Liver (tissue), 9 donors: ENCODE results near the gene CNIH2. TPM values are rescaled to one million over a fixed set of nuclear protein-coding genes. Genes with fewer than 3 reads are reported as not detected.

Experiments
- DNase-seq: peaks from one replicate; pipeline ENCODE4 v3.0.0-alpha.2; 2017; ENCODE audit warnings: low spot score
- H3K27ac ChIP-seq, 2 donors: one replicate each; pipeline ENCODE4 v1.7.0; 2013; ENCODE audit warnings: inconsistent platforms in 2 of 2, low read length in 2 of 2, control low read depth in 1 of 2, low read depth in 1 of 2, mild to moderate bottlenecking in 1 of 2
- H3K27me3 ChIP-seq, 4 donors: one replicate each; pipeline versions ENCODE4 v1.6.1 to v1.7.0; 2013; ENCODE audit warnings: low read length in 3 of 4, inconsistent platforms in 1 of 4, mild to moderate bottlenecking in 1 of 4, moderate library complexity in 1 of 4; ENCODE audit not compliant: control insufficient read depth in 4 of 4, insufficient read depth in 4 of 4
- H3K36me3 ChIP-seq, 4 donors: one replicate each; pipeline versions ENCODE4 v1.6.1 to v1.7.0; 2013; ENCODE audit warnings: low read length in 3 of 4, mild to moderate bottlenecking in 3 of 4, low read depth in 1 of 4, moderate library complexity in 1 of 4; ENCODE audit not compliant: control insufficient read depth in 4 of 4, insufficient read depth in 3 of 4
- H3K4me1 ChIP-seq, 4 donors: one replicate each; pipeline versions ENCODE4 v1.6.1 to v1.7.0; 2013; ENCODE audit warnings: low read length in 3 of 4, mild to moderate bottlenecking in 3 of 4, moderate library complexity in 1 of 4; ENCODE audit not compliant: control insufficient read depth in 4 of 4, insufficient read depth in 4 of 4
- H3K4me3 ChIP-seq, 3 donors: one replicate each; pipeline versions ENCODE4 v1.6.1 to v1.7.0; 2013; ENCODE audit warnings: low read length in 3 of 3, control low read depth in 1 of 3, low read depth in 1 of 3, mild to moderate bottlenecking in 1 of 3
- H3K9ac ChIP-seq, 2 donors: one replicate each; pipeline ENCODE4 v1.7.0; 2013; ENCODE audit warnings: low read length in 2 of 2, mild to moderate bottlenecking in 2 of 2, moderate library complexity in 2 of 2, control low read depth in 1 of 2, low read depth in 1 of 2
- H3K9me3 ChIP-seq, 4 donors: one replicate each; pipeline versions ENCODE4 v1.6.1 to v1.7.0; 2013; ENCODE audit warnings: low read length in 3 of 4; ENCODE audit not compliant: control insufficient read depth in 4 of 4
- EGR1 ChIP-seq, 2 donors: IDR thresholded peaks; 2 replicates each; pipeline ENCODE4 v1.6.1; 2016 to 2018; ENCODE audit warnings: antibody characterized with exemption in 2 of 2, low read depth in 2 of 2
- FOXA1 ChIP-seq: IDR thresholded peaks from 2 replicates; pipeline ENCODE4 v1.6.1; 2016; ENCODE audit warnings: antibody characterized with exemption
- FOXA2 ChIP-seq: IDR thresholded peaks from 2 replicates; pipeline ENCODE4 v1.6.1; 2016; ENCODE audit warnings: antibody characterized with exemption
- NR2F2 ChIP-seq: IDR thresholded peaks from 2 replicates; pipeline ENCODE4 v1.6.1; 2016; ENCODE audit warnings: antibody characterized with exemption
- TAF1 ChIP-seq: conservative IDR thresholded peaks from 2 replicates; pipeline ENCODE4 v1.6.1; 2016; ENCODE audit warnings: antibody characterized with exemption, mild to moderate bottlenecking
- WGBS: extraction: QIAGEN DNeasy Blood & Tissue Kit; methylation state at CpG from one replicate; pipeline ENCODE4 v1.1.7; 2013; 5-methylcytosine and 5-hydroxymethylcytosine counted together
- polyA plus RNA-seq, 2 donors: library from polyadenylated mRNA; stranded (reverse) in 1 of 2; unstranded in 1 of 2; fragments of 200-250 nt in 1 of 2; fragments of >200 nt in 1 of 2; fragmentation: Nextera tagmentation in 1 of 2; extraction: Ambion mirVana in 1 of 2; gene quantifications; one replicate each; pipeline versions ENCODE4 v1.2.1 to v1.2.3, GENCODE V29; 2013 to 2015
- total RNA-seq, 2 donors: library from RNA; depleted of rRNA; stranded (reverse); fragments of >200 nt; gene quantifications; one replicate each; pipeline ENCODE4 v1.2.3, GENCODE V29; 2014
- TF ChIP-seq, protein P1 (sequence below): IDR thresholded peaks from 2 replicates; pipeline ENCODE4 v1.6.1; 2016; ENCODE audit warnings: antibody characterized with exemption
- TF ChIP-seq, protein P2 (sequence below): IDR thresholded peaks from 2 replicates; pipeline ENCODE4 v1.6.1; 2016; ENCODE audit warnings: antibody characterized with exemption
- TF ChIP-seq, protein P3 (sequence below): IDR thresholded peaks from 2 replicates; pipeline ENCODE4 v1.6.1; 2016; ENCODE audit warnings: antibody characterized with exemption
- TF ChIP-seq, protein P4 (sequence below): fragments of 150-350 bp; IDR thresholded peaks from 2 replicates; pipeline ENCODE4 v1.5.1; 2017; ENCODE audit warnings: improper control_type of control experiment, low read depth, low read length; ENCODE audit not compliant: missing input control
- TF ChIP-seq, protein P5 (sequence below): IDR thresholded peaks from 2 replicates; pipeline ENCODE4 v1.6.1; 2016; ENCODE audit warnings: antibody characterized with exemption, mild to moderate bottlenecking
- donor health status: healthy.
- donor health status: healthy.
- donor health status: healthy.
- donor health status: healthy.
- donor health status: healthy.

CNIH2 gene
- total and polyA plus RNA-seq, 4 donors, result 0.07 TPM; not detected in 3

DNA sequence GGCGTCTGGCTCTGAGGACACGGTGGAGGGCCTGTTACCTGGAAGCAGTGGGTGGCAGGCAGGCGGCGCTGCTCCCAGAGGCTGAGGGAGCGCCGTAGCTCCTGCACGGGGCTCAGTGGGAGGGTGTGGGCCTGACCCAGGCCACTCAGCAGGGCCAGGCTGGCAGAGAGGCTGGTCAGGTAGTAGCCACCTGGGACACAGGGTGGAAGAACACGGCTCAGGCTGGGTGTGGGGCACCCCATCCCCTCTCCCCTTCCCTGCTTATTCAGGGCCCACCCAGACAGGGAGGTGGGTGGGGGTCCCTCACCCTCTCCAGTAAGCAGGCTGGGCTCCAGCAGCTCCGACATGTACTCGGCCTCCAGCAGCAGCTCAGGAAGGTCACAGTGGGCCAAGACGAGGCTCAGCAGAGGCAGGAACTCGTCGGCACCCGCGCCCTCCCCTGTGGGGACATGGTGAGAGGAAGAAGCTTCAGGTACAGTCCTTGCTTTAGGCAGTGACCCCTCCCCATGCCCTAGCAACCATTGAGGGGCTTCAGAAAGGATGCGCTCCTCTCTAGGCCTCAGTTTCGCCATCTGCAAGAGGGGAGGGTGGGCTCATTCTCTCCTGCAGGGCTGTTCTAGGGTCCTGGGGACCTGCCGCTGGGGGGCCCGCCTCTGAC lies 55.4 kb downstream of the CNIH2 start:
- Histone ChIP-seq H3K27ac (no peak overlapping the region), H3K4me3 (no peak overlapping the region), H3K4me1 (peaks cover 4 to 20% (median 12%) of the 10 kb centered on the region in 4 donors), H3K9me3 (no peaks in the 10 kb centered on the region), H3K9ac (no peak overlapping the region), H3K27me3 (no peaks in the 10 kb centered on the region), H3K36me3 (peaks cover 0 to 6% (median 1%) of the 10 kb centered on the region in 4 donors)
- TF ChIP-seq TAF1 (no peak), FOXA1 (no peak), NR2F2 (no peak), EGR1 (IDR thresholded peaks at IDR 0.05; ENCODE audit: low read depth in 2 of 2) (no peak), FOXA2 (no peak)
- TF ChIP-seq, protein P1, sequence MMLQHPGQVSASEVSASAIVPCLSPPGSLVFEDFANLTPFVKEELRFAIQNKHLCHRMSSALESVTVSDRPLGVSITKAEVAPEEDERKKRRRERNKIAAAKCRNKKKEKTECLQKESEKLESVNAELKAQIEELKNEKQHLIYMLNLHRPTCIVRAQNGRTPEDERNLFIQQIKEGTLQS, result no peak
- TF ChIP-seq, protein P2, sequence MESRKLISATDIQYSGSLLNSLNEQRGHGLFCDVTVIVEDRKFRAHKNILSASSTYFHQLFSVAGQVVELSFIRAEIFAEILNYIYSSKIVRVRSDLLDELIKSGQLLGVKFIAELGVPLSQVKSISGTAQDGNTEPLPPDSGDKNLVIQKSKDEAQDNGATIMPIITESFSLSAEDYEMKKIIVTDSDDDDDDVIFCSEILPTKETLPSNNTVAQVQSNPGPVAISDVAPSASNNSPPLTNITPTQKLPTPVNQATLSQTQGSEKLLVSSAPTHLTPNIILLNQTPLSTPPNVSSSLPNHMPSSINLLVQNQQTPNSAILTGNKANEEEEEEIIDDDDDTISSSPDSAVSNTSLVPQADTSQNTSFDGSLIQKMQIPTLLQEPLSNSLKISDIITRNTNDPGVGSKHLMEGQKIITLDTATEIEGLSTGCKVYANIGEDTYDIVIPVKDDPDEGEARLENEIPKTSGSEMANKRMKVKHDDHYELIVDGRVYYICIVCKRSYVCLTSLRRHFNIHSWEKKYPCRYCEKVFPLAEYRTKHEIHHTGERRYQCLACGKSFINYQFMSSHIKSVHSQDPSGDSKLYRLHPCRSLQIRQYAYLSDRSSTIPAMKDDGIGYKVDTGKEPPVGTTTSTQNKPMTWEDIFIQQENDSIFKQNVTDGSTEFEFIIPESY, result no peak
- TF ChIP-seq, protein P3, sequence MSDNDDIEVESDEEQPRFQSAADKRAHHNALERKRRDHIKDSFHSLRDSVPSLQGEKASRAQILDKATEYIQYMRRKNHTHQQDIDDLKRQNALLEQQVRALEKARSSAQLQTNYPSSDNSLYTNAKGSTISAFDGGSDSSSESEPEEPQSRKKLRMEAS, result no peak
- TF ChIP-seq, protein P4, sequence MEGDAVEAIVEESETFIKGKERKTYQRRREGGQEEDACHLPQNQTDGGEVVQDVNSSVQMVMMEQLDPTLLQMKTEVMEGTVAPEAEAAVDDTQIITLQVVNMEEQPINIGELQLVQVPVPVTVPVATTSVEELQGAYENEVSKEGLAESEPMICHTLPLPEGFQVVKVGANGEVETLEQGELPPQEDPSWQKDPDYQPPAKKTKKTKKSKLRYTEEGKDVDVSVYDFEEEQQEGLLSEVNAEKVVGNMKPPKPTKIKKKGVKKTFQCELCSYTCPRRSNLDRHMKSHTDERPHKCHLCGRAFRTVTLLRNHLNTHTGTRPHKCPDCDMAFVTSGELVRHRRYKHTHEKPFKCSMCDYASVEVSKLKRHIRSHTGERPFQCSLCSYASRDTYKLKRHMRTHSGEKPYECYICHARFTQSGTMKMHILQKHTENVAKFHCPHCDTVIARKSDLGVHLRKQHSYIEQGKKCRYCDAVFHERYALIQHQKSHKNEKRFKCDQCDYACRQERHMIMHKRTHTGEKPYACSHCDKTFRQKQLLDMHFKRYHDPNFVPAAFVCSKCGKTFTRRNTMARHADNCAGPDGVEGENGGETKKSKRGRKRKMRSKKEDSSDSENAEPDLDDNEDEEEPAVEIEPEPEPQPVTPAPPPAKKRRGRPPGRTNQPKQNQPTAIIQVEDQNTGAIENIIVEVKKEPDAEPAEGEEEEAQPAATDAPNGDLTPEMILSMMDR, result no peak
- TF ChIP-seq, protein P5, sequence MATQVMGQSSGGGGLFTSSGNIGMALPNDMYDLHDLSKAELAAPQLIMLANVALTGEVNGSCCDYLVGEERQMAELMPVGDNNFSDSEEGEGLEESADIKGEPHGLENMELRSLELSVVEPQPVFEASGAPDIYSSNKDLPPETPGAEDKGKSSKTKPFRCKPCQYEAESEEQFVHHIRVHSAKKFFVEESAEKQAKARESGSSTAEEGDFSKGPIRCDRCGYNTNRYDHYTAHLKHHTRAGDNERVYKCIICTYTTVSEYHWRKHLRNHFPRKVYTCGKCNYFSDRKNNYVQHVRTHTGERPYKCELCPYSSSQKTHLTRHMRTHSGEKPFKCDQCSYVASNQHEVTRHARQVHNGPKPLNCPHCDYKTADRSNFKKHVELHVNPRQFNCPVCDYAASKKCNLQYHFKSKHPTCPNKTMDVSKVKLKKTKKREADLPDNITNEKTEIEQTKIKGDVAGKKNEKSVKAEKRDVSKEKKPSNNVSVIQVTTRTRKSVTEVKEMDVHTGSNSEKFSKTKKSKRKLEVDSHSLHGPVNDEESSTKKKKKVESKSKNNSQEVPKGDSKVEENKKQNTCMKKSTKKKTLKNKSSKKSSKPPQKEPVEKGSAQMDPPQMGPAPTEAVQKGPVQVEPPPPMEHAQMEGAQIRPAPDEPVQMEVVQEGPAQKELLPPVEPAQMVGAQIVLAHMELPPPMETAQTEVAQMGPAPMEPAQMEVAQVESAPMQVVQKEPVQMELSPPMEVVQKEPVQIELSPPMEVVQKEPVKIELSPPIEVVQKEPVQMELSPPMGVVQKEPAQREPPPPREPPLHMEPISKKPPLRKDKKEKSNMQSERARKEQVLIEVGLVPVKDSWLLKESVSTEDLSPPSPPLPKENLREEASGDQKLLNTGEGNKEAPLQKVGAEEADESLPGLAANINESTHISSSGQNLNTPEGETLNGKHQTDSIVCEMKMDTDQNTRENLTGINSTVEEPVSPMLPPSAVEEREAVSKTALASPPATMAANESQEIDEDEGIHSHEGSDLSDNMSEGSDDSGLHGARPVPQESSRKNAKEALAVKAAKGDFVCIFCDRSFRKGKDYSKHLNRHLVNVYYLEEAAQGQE, result no peak
- WGBS, result 92% methylated on average over 19 of the region's 19 CpGs
- no peak for DNase-seq

Other genes starting within 250 kb of the CNIH2 start
- gene GAL3ST3, start 229.0 kb upstream of the CNIH2 start, total RNA-seq, result not detected
- not detected for gene GAL3ST3, start 229.0 kb upstream of the CNIH2 start, polyA plus RNA-seq
- 10 to 100 TPM; 55.7 to 67.6 TPM for gene SF3B2, start 225.8 kb upstream of the CNIH2 start, total RNA-seq
- gene SF3B2, start 225.8 kb upstream of the CNIH2 start, polyA plus RNA-seq, result 10 to 100 TPM; 50.5 to 58.7 TPM
- gene PACS1, start 207.9 kb upstream of the CNIH2 start, total RNA-seq, result 1 to 10 TPM; 7.1 to 9.1 TPM
- 1 to 10 TPM; 2.7 to 7.6 TPM for gene PACS1, start 207.9 kb upstream of the CNIH2 start, polyA plus RNA-seq
- gene KLC2, start 20.5 kb upstream of the CNIH2 start, total RNA-seq, result 1 to 10 TPM; 2.3 to 5.1 TPM
- 1 to 10 TPM; 1.8 to 4.5 TPM for gene KLC2, start 20.5 kb upstream of the CNIH2 start, polyA plus RNA-seq
- gene RAB1B, start 9.5 kb upstream of the CNIH2 start, total RNA-seq, result 10 to 100 TPM; 40.4 to 43.8 TPM
- 10 to 100 TPM; 58.7 to 83.0 TPM for gene RAB1B, start 9.5 kb upstream of the CNIH2 start, polyA plus RNA-seq
- gene YIF1A, start 11.0 kb downstream of the CNIH2 start, total RNA-seq, result 100 to 1,000 TPM in 1 of 2 donors, 10 to 100 TPM in 1; 93.0 to 115 TPM
- gene YIF1A, start 11.0 kb downstream of the CNIH2 start, polyA plus RNA-seq, result 100 to 1,000 TPM; 118 to 136 TPM
- gene TMEM151A, start 13.7 kb downstream of the CNIH2 start, total RNA-seq, result under 1 TPM in 1 of 2 donors, not detected in 1; 0.05 TPM
- under 1 TPM in 1 of 2 donors, not detected in 1; 0.13 TPM for gene TMEM151A, start 13.7 kb downstream of the CNIH2 start, polyA plus RNA-seq
- gene CD248, start 38.9 kb downstream of the CNIH2 start, total RNA-seq, result 1 to 10 TPM; 1.0 to 3.0 TPM
- gene CD248, start 38.9 kb downstream of the CNIH2 start, polyA plus RNA-seq, result 1 to 10 TPM in 1 of 2 donors, under 1 TPM in 1; 0.64 to 1.5 TPM
- gene RIN1, start 58.3 kb downstream of the CNIH2 start, total RNA-seq, result 1 to 10 TPM in 1 of 2 donors, under 1 TPM in 1; 0.50 to 1.1 TPM
- gene RIN1, start 58.3 kb downstream of the CNIH2 start, polyA plus RNA-seq, result under 1 TPM; 0.11 to 0.55 TPM
- gene BRMS1, start 66.9 kb downstream of the CNIH2 start, total RNA-seq, result 10 to 100 TPM; 12.0 to 20.0 TPM
- 10 to 100 TPM; 20.6 to 24.0 TPM for gene BRMS1, start 66.9 kb downstream of the CNIH2 start, polyA plus RNA-seq
- gene B4GAT1, start 69.5 kb downstream of the CNIH2 start, total RNA-seq, result 10 to 100 TPM; 17.2 to 20.8 TPM
- 10 to 100 TPM; 12.0 to 18.1 TPM for gene B4GAT1, start 69.5 kb downstream of the CNIH2 start, polyA plus RNA-seq
- 1 to 10 TPM; 1.5 to 3.3 TPM for gene SLC29A2, start 93.6 kb downstream of the CNIH2 start, total RNA-seq
- gene SLC29A2, start 93.6 kb downstream of the CNIH2 start, polyA plus RNA-seq, result 1 to 10 TPM; 1.2 to 1.6 TPM
- gene NPAS4, start 142.9 kb downstream of the CNIH2 start, total RNA-seq, result not detected
- gene NPAS4, start 142.9 kb downstream of the CNIH2 start, polyA plus RNA-seq, result under 1 TPM in 1 of 2 donors, not detected in 1; 0.01 TPM
- gene MRPL11, start 160.7 kb downstream of the CNIH2 start, total RNA-seq, result 10 to 100 TPM; 18.0 to 24.7 TPM
- 10 to 100 TPM; 39.9 to 45.6 TPM for gene MRPL11, start 160.7 kb downstream of the CNIH2 start, polyA plus RNA-seq
- gene PELI3, start 188.7 kb downstream of the CNIH2 start, total RNA-seq, result 1 to 10 TPM; 1.9 to 5.4 TPM
- 1 to 10 TPM; 1.7 to 2.4 TPM for gene PELI3, start 188.7 kb downstream of the CNIH2 start, polyA plus RNA-seq
- 10 to 100 TPM; 29.8 to 41.0 TPM for gene DPP3, start 202.3 kb downstream of the CNIH2 start, total RNA-seq
- 10 to 100 TPM; 10.9 to 24.8 TPM for gene DPP3, start 202.3 kb downstream of the CNIH2 start, polyA plus RNA-seq
- 10 to 100 TPM in 1 of 2 donors, 1 to 10 TPM in 1; 9.8 to 18.5 TPM for gene BBS1, start 232.5 kb downstream of the CNIH2 start, total RNA-seq
- 1 to 10 TPM; 4.2 to 7.5 TPM for gene BBS1, start 232.5 kb downstream of the CNIH2 start, polyA plus RNA-seq